ENCODE data around the gene HNRNPM.

HNRNPM gene

GRCh38 chr19:8478598-8478997 lies 33.8 kb downstream of the HNRNPM start:
- peaks cover 83% of the 10 kb centered on the region for H3K79me2 ChIP-seq (ENCODE audit: insufficient read depth, low read depth)
- H2AFZ ChIP-seq (ENCODE audit: low read depth), result no peak overlapping the region
- no peak overlapping the region for H3K4me2 ChIP-seq
- H3K4me1 ChIP-seq (ENCODE audit: low read depth, poor library complexity, severe bottlenecking), result no peaks in the 10 kb centered on the region
- H3K4me3 ChIP-seq (IDR thresholded peaks at IDR 0.05; ENCODE audit: insufficient read depth, low read depth, low read length), result no peak overlapping the region
- H3K9ac ChIP-seq, result no peak overlapping the region
- H3K36me3 ChIP-seq (ENCODE audit: insufficient read depth), result no peaks in the 10 kb centered on the region; the same call in 1 of the 2 replicates
- peaks cover 5% of the 10 kb centered on the region; the same call in 1 of the 2 replicates for H4K20me1 ChIP-seq (ENCODE audit: insufficient read depth)
- no peak overlapping the region for H3K27ac ChIP-seq
- TF ChIP-seq CTCF (conservative IDR thresholded peaks at IDR 0.05; ENCODE audit: low read depth, low read length), result no peak
- H3K27me3 ChIP-seq (ENCODE audit: insufficient read depth, low read depth), result no peaks in the 10 kb centered on the region

DNA sequence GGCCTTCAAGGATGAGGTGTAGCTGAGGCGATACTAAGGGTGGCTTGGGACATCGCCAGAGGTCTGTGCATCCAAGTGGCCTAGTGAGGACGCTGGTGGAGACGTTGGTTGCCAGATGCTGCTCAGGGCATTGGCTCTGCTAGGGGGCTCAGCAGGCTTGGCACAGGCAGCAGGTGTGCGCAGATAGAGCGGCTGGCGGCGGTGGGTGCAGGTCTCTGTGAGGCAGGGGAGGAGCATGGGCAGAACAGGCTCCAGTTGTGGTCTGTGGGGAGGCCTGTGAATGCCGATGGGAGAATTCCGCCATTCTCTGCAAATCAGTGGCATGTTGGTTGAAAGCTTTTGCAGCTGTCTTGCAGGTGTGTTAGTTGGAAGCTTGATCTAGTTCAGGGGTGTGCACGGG lies 36.4 kb downstream of the HNRNPM start:
- H3K27ac ChIP-seq, result no peak overlapping the region
- H2AFZ ChIP-seq (ENCODE audit: low read depth), result no peak overlapping the region
- no peaks in the 10 kb centered on the region; the same call in 1 of the 2 replicates for H3K36me3 ChIP-seq (ENCODE audit: insufficient read depth)
- H3K4me2 ChIP-seq, result no peak overlapping the region
- peaks cover 5% of the 10 kb centered on the region; the same call in 1 of the 2 replicates for H4K20me1 ChIP-seq (ENCODE audit: insufficient read depth)
- no peaks in the 10 kb centered on the region for H3K27me3 ChIP-seq (ENCODE audit: insufficient read depth, low read depth)
- H3K9ac ChIP-seq, result no peak overlapping the region
- no peak for TF ChIP-seq CTCF (conservative IDR thresholded peaks at IDR 0.05; ENCODE audit: low read depth, low read length)
- peaks cover 63% of the 10 kb centered on the region for H3K79me2 ChIP-seq (ENCODE audit: insufficient read depth, low read depth)
- no peaks in the 10 kb centered on the region for H3K4me1 ChIP-seq (ENCODE audit: low read depth, poor library complexity, severe bottlenecking)
- H3K4me3 ChIP-seq (IDR thresholded peaks at IDR 0.05; ENCODE audit: insufficient read depth, low read depth, low read length), result no peak overlapping the region

DNA sequence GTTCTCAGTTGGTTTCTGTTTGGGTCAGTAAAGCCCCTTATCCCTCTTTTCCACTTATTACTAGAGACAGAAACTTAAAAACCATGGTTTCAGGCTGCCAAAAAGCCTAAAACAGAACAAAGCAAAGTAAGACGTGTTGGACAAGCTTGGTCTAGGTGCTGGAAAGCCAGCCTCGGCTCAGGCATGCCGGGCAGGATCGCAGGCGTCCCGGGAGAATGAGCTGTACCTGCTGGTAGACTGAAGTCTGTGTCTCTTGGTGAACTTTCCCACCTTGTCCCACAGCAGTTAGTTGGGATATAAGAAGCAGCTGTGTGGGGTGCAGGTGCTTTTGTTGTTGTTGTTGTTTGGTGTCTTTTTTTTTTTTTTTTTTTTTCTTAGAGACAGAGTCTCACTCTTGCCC lies 36.8 kb downstream of the HNRNPM start:
- peaks cover 5% of the 10 kb centered on the region; the same call in 1 of the 2 replicates for H4K20me1 ChIP-seq (ENCODE audit: insufficient read depth)
- no peak overlapping the region for H3K9ac ChIP-seq
- H2AFZ ChIP-seq (ENCODE audit: low read depth), result no peak overlapping the region
- H3K27me3 ChIP-seq (ENCODE audit: insufficient read depth, low read depth), result no peaks in the 10 kb centered on the region
- no peaks in the 10 kb centered on the region; the same call in 1 of the 2 replicates for H3K36me3 ChIP-seq (ENCODE audit: insufficient read depth)
- H3K4me1 ChIP-seq (ENCODE audit: low read depth, poor library complexity, severe bottlenecking), result no peaks in the 10 kb centered on the region
- H3K4me3 ChIP-seq (IDR thresholded peaks at IDR 0.05; ENCODE audit: insufficient read depth, low read depth, low read length), result no peak overlapping the region
- no peak overlapping the region for H3K27ac ChIP-seq
- no peak for TF ChIP-seq CTCF (conservative IDR thresholded peaks at IDR 0.05; ENCODE audit: low read depth, low read length)
- no peak overlapping the region for H3K4me2 ChIP-seq
- peaks cover 60% of the 10 kb centered on the region for H3K79me2 ChIP-seq (ENCODE audit: insufficient read depth, low read depth)

DNA sequence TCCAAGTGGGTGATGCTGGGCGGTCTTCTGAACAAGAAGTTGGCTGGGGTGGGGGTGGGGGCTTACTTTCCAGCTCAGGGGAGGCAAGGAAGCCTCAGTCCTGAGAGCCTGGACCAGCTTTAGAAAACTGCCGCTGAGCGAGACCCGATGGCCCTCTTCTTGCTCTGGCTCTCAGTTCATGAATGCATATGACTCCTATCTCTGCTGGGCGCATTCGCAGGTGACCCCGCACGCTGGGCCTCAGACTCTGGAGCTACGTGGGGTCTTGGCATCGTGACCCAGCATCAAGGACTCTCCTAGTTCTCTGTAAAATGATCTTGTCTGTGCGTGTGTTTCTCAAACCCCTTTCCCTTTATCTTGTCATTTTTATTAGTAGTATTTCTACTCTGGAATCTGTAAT lies 37.9 kb downstream of the HNRNPM start:
- peaks cover 51% of the 10 kb centered on the region for H3K79me2 ChIP-seq (ENCODE audit: insufficient read depth, low read depth)
- H4K20me1 ChIP-seq (ENCODE audit: insufficient read depth), result peaks cover 5% of the 10 kb centered on the region; the same call in 1 of the 2 replicates
- no peak overlapping the region for H3K27ac ChIP-seq
- H3K36me3 ChIP-seq (ENCODE audit: insufficient read depth), result no peaks in the 10 kb centered on the region; the same call in 1 of the 2 replicates
- no peak for TF ChIP-seq CTCF (conservative IDR thresholded peaks at IDR 0.05; ENCODE audit: low read depth, low read length)
- no peaks in the 10 kb centered on the region for H3K4me1 ChIP-seq (ENCODE audit: low read depth, poor library complexity, severe bottlenecking)
- H3K4me2 ChIP-seq, result no peak overlapping the region
- no peak overlapping the region for H3K9ac ChIP-seq
- H2AFZ ChIP-seq (ENCODE audit: low read depth), result no peak overlapping the region
- H3K4me3 ChIP-seq (IDR thresholded peaks at IDR 0.05; ENCODE audit: insufficient read depth, low read depth, low read length), result no peak overlapping the region
- H3K27me3 ChIP-seq (ENCODE audit: insufficient read depth, low read depth), result no peaks in the 10 kb centered on the region
